NCI-H2196 (cell line): ENCODE data around the gene AGMO.

Experiments used
- DNase-seq: peaks from one replicate; lab custom pipeline; 2025; ENCODE audit not compliant: unreplicated experiment; lab: John Stamatoyannopoulos, UW

The AGMO gene

DNA sequence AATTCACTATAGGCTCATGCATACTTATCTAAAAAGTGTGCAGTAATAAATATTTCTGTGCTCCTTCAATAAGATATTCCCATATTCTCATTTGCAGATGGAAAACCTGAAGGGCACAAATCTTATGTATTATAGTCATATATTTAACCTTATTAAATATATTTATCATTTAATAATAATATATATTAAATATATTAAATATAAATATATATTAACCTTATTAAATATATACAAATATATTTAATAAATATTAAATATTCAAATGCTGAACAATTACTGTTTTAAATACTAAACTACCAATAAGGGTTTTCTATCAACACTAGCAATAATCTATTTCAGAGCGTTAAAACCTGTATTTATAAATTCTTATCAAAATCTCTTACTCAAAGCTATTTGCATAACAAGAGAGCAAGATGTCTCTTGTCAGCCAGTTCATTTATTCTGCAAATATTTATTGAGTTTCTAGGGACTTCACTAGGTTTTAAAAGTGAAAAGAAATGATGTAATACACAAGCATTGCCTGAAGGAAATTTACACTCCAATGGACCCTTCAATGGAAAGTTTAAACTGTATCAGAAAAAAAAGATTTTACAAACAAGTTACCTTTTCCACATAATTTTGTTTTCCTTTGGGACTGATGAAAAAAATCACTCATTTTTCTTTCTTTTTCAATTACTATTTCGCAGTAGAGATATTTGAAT lies 159.2 kb downstream of the AGMO start:
- no peak for DNase-seq

DNA sequence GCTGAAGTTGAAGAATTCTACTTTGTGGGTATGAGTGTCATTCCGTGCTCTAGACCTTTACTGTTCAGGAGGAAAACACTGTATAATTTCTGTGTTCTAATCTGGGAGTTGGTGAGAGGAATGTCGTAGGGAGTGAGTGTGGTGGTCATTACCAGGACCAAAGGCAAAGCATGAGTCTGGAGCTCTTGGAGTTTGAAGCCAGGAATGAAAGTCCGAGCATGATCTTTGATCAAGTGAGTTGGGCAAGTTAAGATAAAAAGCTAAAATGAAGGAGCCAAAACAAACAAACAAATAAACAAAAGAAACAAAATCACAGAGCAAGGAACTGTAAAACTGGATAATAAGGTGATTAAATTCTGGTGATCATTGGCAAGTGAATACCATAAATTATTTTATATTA lies 161.4 kb downstream of the AGMO start:
- DNase-seq = no peak

DNA sequence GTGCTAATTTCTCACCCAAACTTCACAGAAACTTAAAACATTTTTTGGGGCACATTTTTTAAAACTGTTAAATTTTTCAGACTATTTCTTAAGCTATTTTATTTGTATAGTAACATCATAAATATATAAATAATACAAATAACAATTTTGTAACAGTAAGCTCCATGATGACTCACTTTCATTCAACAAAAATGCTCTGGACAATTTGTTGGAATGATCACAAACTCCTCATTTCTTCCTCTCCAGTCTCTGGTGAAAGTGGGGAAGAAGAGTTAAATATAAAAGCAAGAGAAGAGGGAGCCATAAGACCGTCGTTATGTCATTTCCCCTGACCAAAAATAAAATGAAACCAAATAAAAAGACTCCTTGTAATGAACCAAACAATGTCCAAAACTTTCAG lies 162.4 kb downstream of the AGMO start:
- DNase-seq = no peak

DNA sequence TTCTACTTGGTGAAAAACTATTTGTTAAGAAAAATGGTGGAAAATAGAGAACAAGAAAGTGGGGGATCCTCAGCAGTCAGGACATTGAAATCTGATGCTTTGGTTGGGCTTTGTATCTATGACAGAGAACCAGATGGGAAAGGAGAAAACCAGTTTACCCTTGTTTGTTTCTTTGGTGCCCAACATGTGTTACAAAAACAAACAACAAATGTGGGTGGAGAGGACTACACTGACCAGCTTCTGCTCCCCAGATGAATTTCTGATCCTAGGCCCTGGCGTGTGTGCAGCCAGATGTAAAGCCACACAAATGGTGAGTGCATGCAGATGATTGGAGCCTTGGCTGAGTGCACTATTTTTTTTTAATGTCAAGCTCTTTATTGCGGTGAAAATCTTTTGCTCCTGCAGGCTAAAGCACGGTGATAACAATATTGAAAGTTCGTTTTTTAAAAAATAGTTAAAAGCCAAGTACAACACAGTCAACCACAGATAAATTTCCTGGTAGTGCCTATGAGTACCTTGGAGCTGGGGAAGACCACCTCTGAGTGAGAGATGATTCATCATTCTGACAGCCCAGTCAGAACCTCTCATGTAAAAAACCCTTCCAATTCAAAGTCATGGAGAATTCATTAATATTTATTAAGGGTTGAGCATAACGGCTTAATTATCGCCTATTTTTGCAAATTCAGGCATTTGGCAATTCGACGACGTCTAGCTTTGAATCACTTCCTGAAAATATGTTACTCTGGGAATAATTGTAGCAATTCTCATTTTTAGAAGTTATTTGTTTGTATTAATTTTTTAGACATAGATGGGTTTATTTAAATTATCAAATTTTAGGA lies 163.7 kb downstream of the AGMO start:
- DNase-seq = no peak

DNA sequence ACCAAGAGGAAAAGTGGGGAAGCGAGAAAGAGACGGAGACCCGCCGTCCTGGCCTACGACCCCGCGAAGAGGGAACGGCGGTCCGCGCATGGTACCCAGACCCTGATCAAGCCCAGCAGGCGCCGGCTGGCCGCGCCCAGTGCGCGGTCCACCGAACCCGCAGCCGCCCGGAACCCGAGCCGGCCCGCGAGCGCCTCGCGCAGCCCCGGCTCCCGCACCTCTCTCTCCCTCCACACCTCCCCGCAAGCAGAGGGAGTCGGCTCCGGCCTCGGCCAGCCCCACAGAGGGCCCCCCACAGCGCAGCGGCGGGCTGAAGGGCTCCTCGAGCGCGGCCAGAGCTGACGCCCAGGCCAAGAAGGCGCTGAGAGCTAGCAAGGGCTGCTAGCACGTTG lies 164.7 kb downstream of the AGMO start:
- DNase-seq = no peak

DNA sequence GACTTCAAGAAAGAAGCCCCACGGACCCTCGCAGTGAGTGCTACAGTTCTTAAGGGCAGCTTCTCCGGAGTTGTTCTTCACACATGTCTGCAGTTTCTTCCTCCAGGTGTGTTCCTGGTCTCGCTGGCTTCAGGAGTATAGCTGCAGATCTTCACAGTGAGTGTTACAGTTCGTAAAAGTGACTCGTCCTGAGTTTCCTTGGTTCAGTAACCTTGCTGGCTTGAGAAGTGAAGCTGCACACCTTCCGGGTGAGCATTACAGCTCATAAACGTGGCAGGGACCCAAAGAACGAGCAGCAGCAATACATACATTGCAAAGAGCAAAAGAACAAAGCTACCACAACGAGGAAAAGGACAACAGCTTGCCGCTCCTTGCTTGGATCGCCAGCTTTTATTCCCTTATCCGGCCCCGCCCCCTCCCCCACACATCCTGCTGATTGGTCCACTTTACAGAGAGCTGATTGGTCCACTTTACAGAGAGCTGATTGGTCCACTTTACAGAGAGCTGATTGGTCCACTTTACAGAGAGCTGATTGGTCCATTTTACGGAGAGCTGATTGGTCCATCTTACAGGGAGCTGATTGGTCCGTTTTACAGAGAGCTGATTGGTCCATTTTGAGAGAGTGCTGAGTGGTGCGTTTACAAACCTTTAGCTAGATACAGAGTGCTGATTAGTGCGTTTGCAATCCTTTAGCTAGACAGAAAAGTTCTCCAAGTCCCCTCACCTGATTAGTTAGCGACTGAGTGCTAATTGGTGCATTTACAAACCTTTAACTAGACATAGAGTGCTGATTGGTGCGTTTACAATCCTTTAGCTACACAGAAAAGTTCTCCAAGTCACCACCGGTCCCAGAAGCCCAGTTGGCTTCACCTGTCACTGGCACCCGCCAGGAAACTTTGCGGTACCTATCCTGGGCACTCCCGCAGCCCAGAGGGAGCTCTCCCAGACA lies 165.3 kb downstream of the AGMO start:
- peak; percentile 38 for DNase-seq

DNA sequence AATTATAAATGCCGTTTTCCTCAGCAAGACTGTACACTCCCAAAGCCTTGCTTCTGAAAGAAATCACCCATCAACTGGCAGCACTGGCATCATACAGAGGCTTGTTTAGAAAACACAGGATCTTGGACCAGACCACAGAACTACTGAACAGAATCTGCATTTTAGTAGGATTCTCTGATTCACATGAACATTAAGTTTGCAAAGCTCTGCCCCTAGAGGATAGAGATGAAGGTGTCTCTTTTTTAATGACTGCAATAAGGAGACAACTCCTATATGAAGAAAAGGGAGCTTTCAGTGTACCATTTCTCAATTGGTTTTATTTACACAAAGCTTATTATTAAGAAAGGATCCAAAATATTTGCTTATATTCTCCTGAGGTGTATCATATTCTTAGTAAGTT lies 172.7 kb downstream of the AGMO start:
- no peak for DNase-seq

DNA sequence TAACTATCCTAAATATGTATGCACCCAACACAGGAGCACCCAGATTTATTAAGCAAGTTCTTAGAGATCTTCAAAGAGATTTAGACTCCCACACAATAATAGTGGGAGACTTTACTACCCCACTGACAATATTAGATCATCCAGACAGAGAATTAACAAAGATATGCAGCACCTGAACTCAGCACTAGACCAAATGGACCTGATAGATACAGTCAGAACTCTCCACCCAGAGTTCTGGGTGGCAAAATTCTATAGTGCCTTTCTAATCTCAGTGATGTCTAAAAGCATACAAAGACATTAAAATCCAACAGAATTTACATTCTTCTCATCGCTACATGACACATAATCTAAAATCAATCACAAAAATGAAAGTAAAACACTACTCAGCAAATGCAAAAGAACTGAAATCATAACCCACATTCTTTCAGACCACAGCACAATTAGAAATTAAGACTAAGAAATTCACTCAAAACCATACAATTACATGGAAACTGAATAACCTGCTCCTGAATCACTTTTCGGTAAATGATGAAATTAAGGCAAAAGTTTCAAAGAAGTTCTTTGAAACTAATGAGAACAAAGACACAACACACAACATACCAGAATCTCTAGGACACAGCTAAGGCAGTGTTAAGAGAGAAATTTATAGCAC lies 183.2 kb downstream of the AGMO start:
- DNase-seq = no peak

DNA sequence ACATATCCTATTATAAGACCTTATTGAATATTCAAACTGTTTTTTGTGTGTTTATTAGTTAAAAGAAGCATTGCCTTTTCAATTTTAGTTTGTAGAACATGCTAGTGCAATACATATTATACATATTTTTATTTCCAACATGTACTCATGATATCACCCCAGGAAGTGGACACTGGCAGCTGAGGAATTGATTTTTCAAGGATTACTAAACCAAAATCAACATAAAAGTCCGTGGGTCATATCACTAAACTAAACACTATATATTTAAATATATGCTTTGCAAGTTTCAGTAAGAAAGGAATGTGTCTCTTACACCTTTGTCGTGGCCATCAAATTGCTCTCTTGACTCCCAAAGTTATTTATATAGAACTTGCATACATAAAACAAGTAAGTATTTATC lies 185.2 kb downstream of the AGMO start:
- no peak for DNase-seq

DNA sequence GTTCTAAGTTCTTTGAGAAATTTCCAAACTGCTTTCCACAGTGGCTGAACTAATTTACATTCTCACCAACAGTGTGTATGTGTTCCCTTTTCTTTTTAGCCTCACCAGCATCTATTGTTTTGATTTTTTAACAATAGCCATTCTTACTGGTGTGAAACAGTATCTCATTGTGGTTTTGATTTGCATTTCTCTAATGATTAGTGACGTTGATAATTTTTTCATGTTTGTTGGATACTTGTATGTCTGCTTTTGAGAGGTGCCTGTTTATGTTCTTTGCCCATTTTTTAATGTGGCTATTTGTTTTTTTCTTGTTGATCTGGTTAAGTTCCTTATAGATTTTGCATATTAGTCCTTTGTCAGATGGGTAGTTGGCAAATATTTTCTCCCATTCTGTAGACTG lies 191.4 kb downstream of the AGMO start:
- DNase-seq = no peak

DNA sequence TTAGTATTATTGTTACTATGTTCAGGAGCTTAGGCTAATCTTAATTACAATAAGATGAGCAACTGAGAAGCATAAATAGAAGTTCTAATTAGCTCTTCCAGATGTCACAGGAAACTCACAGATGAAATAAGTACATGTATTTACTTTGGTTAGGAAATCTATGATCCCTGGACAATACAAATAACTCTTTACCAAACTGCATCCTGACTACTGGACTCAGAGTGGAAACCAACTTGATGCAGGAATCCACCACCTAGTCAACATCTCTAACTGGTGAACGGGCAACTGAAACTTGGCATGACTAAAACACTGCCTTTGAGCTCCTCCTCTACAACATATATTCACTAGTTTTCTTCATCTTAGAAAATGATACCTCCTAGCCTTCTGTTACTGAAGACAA lies 193.2 kb downstream of the AGMO start:
- DNase-seq = no peak

DNA sequence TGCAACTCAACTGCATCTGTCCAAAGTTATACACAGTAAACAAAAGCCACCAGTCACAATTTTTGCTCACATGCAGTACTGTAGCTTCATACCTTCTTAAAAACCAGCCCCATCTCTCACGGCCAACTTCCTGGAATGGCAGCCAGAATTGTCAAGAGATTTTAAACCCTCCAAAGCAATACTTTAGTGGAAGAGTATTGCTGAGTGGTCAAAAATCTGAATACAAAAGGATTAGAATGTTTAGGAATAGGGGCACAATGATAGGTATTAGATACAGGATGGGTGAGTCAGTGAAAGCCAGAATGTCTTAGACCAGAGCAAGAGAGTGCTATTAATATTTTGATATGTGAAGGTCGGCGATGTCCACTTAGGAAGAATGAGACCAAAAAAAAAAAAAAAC lies 193.9 kb downstream of the AGMO start:
- DNase-seq = no peak

DNA sequence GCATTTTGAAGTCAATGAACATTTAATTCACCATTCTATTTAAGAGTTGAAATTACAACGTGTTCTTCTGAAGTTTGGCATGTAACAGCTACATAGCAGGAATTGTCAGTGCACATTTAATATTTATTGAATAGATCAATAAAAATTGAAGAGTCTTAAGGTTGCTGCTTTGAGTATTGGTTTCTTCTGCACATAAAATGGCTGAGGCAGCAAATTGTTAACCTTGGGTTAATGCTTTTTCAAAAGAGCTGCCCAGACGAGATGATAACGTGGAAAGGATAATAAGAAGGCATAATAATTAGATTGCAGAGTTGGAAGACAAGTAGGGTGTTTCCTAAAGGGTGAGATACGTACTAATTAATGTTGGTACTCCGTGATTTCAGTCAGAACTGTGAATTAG lies 203.7 kb downstream of the AGMO start:
- no peak for DNase-seq

DNA sequence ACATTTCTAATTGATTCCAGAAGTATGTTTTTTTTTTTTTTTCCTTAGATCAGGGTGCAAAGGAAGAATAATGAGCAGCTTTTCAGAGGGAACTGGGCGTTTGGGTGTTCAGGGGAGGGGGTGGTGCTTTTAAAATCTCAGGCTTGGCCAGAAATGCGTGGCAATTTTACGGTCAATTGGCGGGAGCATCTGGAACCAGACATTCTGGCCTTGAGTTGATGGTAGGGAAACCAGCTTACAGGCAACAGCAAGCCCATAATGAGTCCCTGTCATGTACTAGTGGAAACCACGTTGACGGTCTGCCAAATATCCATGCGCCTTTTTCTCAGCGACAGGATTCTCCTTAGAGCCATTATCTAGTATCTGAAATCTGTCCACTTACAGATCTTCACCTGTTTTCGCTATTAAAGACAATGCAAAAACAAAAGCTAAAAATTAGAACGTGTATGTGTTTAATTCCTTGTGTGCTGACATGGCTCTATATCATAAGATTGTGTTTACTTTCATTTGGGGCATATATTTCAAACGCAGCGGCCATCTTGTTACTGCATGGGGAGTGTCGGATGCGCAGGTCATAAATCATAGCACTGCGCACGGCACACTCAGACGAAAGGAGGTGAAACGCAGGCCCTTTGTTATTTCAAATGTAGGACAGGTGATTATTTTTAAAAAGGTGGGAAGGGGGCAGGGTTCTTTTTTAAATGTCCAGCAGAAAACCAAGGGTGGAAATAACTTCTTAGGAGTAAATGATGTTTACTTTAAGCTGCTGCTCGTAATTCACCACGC lies 209.2 kb downstream of the AGMO start:
- DNase-seq = no peak

DNA sequence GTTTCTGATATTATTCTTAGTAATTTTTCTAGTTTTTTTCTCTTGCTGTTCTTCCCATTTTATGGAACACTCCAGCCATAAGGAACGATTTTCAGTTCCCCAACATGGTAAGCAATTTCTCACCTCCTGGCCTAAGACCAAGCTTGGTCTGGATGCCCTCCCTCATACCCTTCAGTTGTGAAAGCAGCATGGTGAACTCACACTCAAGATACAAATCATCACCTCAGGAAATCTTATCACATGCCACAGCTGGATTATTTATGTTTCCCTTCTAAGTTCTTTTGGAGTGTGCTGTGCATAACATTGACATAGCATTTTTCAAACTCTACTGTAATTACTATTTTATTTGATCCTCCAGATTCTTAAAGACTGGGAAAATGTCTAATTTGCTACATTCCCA lies 216.6 kb downstream of the AGMO start:
- no peak for DNase-seq

DNA sequence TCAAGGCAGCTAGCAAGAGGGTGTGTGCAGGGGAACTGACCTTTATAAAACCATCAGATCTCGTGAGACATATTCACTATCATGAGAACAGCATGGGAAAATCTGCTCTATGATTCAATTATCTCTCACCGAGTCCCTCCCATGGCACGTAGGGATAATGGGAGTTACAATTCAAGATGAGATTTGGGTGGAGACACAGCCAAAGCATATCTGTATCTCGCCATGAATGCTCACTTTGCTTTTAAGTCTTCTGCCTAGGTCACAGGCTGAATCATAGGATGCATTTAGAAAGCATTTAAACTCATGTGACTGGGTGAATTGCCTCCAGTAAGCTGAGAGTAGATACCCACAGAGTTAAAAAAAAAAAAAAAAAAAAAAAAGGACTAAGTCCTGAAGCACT lies 220.0 kb downstream of the AGMO start:
- DNase-seq = no peak

DNA sequence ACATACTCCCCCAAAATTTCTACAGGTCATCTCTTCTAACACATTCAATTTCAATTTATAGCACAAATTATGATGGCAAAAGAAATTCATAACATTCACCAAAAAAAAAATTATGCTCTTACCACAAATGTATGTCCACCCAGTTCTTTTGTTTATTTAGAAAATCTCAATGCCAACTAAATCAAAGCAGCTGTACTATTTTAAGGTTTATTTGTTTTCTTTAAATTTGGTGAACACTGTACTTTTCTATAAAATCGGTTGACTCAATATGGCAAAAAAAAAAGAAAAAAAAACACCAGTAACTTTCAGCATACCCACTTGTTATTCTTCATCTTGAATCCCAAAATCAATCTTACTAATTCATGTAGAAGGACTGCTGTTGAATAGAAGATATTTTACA lies 225.7 kb downstream of the AGMO start:
- DNase-seq = no peak

DNA sequence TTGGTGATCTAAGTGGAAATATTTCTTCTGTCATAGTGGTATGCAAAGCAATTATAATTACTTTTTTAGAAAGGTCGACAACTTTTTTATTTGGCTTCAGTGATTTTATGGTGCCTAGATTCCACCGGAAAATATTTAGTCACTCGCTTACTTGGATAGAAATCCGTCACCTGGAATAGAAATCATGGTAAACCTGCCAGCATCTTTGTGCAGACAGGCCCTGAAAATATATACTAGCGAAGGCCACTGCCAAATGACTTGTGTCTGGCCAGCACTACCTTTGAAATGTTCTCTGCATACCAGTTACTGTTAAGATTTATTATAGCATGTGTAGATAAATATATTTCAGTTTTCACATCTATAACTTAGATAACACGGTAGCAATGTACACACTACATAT lies 226.4 kb downstream of the AGMO start:
- no peak for DNase-seq

DNA sequence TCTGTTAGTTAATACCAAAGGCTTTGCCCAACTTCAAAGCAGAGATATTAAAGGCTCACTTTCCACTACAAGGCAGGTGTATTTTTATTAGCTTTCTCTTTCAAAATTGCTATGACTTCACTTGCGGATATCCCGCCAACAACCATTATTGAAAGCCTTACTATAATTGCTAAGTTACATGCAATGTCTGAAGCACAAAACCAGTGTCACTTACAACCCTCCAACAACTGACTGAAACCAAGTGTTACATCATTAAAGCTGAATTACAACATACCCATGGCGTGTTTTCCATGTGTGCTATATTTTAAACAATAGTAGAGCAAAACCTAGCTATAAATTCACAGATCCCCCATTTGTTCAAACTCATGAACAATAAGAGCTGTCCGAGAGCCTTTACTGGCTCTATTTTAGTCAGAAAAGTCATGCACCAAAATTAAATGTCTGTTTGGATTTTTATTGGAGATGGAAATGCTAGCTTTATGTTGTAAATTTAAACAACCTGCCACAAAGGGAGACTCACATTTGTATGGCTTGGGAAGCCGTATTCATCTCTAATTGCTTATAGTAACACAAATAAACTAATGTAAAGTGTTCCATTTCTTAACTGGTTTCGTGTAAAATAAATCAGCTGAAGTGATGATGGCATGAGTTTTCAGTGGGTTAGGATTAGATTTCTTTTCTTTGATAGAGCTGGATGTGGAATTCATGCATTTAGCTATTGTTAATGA lies 227.1 kb downstream of the AGMO start:
- DNase-seq = peak; percentile 26

DNA sequence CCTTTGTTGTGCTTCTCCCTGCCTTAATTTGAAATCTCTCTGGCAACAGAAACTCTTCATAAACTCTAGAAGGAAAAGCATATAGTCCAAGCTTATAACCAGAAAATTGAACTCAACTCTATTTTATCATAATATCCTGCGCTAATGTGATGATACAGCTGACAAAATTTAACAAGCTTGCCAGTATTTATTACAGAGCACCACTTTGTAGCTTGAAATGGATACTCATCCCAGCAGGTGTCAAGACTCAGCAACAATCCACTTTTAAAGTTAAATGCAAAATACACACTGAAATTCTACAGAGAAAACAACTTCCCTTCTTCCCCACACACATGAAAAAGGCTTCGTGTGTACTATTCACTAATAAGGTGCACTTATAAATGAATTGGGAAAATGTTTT lies 228.9 kb downstream of the AGMO start:
- no peak for DNase-seq
